SK-N-SH treated with all-trans-retinoic acid at 6 μM for 48 hours (cell line): Measurements from ENCODE around the gene SHE.

Experiments used
- ARNTL ChIP-seq: fragments of 450-650 bp; formaldehyde crosslinking; IDR thresholded peaks from 2 replicates; pipeline ENCODE4 v1.5.0; 2020; ENCODE audit warnings: low read depth, mild to moderate bottlenecking, moderate library complexity, borderline replicate concordance
- ESRRG ChIP-seq: fragments of 250-450 bp; sonication (Bioruptor Pico); IDR thresholded peaks from 2 replicates; pipeline ENCODE4 v1.6.1; 2021; ENCODE audit warnings: mild to moderate bottlenecking

DNA sequence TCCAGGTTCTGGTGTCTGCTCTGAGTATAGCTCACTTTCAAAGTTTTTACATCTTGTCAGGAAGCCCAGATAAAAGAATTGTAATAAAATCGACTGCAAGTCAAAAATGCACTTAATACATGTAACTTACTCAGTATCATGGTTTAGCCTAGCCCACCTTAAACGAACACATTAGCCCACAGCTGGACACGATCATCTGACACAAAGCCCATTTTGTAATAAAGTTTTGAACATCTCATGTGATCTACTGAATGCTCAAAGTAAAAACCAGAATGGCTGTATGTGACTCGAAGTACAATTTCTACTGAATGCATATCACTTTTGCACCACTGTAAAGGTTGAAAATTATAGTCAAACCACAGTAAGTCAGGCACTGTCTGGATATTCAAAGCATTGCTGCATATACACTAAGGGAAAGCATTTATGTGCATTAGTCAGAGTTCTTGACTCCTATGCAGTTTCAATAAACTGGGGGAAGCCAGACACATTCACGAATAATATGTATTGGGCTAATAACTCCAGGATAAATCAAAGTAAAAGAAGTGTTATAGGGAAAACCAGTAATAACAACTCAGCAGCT, 12.4 kb downstream of the SHE start:
- TF ChIP-seq ARNTL (CRISPR knock-in tag) (no peak), ESRRG (CRISPR knock-in tag) (no peak)
